ENCODE measurements around the gene USP36.
A peak's percentile ranks its signal among the peaks of the same experiment; 100 is the strongest.

DNA sequence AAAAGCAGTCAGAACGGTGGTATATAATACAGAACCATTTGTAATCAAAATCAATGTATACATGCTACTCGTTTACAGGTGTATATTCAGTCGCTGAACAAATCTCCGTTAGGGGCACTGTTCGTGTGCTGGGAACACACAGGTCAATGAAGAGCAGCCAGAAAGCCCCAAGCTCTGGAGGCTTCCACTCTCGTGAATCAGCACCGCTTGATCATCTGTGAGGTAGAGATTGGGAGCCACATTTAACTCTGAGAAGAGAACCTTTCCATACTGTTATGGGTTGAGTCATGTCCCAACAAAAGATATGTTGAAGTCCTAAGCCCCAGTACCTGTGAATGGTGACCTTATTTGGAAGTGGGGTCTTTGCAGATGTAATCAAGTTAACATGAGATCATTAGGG, 53.2 kb downstream of the USP36 start:
- TF ChIP-seq, protein P1, sequence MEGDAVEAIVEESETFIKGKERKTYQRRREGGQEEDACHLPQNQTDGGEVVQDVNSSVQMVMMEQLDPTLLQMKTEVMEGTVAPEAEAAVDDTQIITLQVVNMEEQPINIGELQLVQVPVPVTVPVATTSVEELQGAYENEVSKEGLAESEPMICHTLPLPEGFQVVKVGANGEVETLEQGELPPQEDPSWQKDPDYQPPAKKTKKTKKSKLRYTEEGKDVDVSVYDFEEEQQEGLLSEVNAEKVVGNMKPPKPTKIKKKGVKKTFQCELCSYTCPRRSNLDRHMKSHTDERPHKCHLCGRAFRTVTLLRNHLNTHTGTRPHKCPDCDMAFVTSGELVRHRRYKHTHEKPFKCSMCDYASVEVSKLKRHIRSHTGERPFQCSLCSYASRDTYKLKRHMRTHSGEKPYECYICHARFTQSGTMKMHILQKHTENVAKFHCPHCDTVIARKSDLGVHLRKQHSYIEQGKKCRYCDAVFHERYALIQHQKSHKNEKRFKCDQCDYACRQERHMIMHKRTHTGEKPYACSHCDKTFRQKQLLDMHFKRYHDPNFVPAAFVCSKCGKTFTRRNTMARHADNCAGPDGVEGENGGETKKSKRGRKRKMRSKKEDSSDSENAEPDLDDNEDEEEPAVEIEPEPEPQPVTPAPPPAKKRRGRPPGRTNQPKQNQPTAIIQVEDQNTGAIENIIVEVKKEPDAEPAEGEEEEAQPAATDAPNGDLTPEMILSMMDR (conservative IDR thresholded peaks at IDR 0.05; ENCODE audit: low read length), result peak; percentile 91
- no peak for TF ChIP-seq EZH2phosphoT487 (IDR thresholded peaks at IDR 0.05; ENCODE audit: borderline replicate concordance, low read depth, low read length)

Measured in OCI-LY7 (cell line).